DMS153 (cell line): Measurements from ENCODE around the gene TFAP2E.

Experiments used
- DNase-seq: peaks from one replicate; lab custom pipeline; 2025; lab: John Stamatoyannopoulos, UW

TFAP2E gene

DNA sequence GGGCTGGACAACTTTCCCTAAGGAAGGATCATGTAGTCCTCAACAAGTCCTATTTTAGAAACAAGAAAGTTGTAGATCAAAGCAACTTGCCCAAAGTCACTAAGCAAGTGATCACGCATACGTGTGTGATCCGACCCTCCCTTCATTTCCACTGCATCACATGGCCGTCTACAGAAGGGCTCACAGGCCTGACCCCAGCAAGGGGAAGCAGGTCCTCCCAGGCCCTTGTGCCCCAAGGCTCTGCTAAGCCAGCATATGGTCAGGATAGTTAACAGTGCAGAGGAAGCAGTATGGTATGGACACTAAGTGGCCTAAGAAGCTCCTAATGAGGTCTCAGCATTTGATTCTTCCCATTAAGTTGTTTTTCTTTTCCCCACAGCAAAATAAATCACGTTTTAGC, 24.8 kb downstream of the TFAP2E start:
- no peak for DNase-seq

DNA sequence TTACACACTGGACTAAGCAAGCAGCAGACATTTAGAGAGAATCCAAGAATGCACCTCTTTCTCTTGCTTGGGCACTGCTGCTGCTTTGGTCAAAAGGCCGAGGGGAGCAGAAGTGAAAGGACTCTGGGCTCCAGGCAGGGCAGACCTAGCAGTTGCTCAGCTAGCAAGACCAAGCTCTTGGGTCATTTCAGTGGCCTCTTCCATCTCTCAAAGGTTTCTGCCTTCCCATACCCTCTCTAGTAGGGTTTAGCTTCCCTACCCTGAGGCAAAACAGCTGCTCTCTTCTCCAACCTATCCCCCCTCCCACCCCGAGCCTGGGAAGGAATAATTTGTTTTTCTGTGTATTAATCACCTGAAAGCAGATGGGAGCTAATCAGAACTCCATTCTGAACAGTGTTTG, 25.8 kb downstream of the TFAP2E start:
- DNase-seq = no peak

DNA sequence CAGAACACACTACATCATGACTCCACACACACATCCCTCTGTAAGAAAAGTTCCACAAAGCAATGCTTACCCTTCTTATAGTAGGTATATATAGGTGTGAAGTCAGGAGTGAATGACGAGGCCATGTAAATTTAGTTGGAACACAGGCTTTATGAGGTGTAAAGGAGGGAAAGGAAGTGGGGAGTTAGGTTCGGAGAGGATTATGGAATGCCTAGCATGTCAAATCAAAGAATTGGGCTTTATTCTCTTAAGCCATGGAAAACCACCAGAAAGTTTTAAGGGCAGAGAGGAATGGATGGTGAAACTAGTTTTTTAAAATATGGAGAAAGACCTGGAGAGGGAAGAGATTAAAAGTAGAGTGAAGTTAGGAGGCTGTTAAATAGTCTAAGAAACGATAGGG, 26.3 kb downstream of the TFAP2E start:
- no peak for DNase-seq

DNA sequence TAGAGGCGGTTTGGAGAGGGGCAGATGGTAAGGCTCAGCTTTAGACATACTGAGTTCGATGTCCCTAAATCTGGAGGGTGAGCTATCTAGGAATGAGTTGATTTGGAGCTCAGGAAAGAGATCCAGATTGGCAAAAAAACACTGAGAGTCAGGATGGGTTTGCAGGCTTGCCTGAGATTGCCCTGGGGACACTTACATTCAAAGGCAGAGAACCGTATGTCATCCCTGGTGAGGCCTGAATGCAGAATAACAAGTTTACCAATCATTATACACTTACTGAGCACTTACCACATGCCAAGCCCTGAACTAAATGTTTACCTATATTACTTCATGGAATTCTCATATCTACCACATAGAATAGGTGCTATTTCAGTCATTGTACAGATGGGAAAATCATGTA, 27.5 kb downstream of the TFAP2E start:
- no peak for DNase-seq

DNA sequence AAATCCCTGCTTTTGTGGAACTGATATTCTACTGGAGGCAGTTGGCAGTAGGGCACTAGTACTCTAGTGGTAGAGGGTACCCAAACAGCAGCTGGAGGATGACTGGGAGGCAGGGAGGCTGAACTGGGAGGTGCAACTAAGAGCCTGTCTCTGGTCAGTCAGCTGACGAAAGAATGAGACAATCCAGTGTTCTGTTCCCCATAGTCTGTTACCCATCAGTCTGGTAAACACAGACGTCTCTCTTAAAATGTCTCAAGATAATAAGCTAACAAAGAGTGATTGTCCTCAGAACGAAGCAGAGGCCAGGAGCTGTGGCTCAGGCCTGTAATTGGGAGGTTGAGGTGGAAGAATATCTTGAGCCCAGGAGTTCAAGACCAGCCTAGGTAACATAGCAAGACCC, 30.4 kb downstream of the TFAP2E start:
- no peak for DNase-seq

DNA sequence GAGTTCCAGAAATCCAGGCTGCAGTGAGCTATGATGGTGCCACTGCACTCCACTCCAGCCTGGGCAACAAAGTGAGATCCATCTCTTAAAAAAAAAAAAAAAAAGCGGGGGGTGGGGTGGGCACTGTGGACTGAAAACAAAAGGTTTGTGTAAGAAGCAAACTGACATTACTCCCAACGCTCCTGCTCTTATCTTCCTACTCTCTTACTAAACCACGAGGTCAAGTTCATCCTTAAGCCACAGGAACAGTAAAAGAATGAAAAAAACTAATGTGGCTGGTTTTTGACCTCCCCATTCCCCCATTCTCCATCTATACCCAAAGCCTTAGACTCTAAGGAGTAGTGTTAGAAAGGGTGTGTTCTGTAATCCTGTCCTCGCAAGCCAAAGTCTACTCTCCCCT, 30.8 kb downstream of the TFAP2E start:
- no peak for DNase-seq

DNA sequence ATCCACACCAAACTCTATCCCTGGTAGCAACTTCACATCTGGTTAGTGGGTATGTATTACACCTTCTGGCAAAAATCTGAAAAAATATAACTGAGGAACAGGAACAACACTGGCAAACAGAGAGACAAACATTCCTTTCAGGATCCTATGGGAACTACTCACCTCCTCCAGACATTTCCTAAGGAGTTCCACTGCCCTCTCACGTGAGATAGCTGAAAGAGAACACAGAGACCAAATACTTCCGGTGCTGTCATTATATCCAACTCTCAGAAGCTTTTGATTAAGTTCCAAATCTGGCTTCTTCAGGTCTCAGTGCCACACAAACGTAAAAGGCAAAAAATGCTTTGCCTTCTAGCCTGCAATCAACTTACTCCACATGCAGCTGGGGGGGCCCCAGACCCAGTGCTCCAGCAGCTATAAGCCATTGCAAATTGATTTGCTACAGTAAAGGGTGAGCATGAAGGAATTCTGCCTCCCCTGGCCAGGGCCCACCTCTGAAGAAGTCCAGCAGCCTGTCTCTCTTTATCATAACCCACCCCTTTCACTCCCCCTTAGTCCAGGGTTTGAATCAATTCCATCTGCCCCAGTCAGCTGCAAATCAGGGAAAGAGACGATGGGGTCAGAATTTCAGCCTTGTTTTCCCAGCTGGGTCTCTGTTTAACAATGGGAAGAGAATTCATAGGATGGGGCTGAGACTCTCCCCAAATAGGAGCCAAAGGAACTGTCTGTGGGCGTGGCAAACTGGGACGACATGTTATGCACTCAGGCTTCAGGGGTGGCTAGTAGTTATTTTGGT, 32.2 kb downstream of the TFAP2E start:
- DNase-seq = no peak

DNA sequence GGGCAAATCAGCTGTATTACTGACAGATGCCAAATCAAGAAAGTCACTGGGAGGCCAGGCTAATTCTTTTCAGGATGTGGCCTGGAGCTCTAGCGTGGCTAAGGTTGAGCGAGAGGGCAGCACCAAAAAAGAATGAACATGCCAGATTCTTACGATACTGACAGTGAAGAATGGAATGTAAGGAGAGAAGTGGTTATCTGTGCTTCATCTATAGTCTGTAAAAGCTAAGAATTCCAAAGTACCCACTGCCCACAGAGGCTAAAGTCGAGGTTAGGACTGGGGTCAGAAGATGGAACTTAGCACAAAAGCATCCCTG, 32.7 kb downstream of the TFAP2E start:
- no peak for DNase-seq

DNA sequence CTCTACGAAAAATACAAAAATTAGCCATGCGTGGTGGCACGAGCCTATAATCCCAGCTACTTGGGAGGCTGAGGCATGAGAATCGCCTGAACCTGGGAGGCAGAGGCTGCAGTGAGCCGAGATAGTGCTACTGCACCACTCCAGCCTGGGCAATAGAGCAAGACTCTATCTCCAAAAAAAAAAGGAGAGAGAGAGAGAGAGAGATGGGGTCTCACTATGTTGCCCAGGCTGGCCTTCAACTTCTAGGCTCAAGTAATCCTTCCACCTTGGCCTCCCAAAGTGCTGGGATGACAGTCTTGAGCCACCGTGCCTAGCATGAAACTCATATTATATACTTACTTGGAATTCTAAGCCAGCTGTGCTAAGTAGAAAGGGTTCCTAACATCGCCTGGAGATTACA, 38.5 kb downstream of the TFAP2E start:
- no peak for DNase-seq

DNA sequence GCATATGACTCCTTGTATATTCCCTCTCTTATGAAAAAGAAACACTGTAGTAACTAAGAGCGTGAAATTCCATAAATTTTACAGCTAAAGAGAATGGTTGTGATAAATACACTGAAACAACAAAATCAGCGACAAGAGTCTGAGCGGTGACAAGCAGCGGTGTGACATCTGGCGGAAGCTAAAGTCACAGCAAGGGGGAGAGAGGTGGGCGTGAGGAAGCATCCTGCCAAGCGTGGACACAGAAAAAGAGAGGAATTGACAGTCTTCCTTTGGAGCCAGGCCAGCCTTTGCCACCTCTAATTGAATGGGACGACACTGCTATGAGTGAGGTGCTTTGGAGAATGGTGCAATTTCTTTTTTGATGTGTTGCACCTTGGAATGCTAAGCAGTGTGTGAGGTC, 42.3 kb downstream of the TFAP2E start:
- DNase-seq = no peak

DNA sequence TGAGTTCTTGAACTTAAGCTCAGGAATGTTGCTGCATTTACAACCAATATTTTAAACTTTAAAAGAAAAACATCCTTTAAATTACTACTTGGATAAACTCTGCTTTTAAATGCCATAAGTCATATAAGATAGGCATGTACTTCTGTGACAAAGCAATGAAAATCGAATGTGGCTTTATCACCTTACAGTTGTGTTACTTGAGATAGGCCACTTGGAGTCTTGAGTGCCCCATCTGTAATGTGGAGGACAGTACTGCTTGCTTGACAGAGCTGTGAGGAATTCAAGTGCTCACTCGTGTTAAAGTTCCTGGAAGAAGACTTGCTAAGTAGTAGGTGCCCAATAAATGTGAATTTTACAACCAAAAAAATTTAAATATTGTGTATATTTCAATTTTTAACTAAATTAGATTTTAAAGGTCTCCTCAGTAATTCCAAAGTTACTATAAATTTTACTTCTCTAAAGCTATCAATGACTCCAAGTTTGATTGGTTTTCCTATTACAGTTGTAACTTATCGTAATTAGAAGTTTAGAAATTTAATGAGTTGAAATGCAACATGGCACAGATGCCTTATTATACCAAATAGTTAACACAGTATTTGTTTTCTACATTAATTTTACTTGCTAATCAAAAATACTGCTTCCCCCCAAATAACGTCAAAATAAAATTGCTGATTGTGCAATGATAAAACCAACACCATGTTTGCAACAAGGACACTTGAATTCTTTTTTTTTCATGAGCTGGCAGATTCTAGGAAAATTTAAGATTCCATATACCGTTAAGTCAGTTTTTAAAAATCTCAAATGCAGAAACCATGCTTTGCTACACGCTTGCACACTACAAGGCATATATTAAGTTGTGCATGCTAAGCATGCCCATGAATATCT, 46.4 kb downstream of the TFAP2E start:
- DNase-seq = no peak

DNA sequence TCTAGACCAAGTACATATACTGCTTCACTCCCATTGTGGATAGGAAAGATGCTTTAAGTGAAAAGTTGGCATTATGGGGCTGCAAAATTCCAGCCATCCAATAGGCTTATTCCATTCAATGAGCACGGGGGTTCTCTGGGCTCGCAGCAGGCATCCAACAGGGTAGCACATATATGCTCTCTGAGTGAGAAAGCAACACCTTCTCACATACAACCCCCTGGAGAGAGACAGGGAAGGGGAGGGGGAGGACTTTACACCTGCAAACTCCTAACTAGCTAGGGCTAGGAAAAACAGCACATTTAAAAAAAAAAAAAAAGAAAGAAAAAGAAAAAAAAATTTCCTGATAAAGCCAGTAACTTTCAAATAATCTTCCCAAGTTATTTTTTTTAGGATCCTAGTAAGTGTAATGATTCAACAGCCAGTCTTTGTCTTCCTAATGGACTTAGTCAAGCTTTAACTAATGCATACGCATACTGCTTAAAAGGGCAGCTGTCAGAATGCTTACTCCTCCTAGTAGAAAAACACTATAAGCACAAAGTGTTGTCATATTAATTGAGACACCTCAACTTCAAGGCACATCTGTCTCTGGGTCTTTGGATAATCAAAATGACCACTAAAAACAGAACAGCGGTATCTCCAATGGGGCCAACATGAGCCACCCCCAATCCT, 49.5 kb downstream of the TFAP2E start:
- no peak for DNase-seq

DNA sequence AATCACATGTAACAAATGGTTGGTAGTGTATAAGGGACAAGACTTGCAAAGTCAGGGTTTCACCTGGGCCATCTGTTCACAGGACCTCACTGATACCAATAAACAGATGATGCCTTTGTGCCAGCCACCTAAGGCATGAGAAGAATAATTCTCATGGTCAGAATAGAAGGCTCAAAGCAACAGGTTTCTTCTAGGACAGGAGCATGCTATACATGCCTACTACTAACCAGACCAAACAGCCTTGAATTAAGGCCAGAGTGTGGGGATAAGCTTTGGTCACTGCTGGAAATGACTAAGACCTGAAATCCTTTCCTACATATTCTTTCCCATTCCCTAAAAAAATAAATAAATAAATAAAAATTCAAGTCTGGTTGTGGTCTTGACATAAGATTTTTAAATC, 50.7 kb downstream of the TFAP2E start:
- DNase-seq = no peak

DNA sequence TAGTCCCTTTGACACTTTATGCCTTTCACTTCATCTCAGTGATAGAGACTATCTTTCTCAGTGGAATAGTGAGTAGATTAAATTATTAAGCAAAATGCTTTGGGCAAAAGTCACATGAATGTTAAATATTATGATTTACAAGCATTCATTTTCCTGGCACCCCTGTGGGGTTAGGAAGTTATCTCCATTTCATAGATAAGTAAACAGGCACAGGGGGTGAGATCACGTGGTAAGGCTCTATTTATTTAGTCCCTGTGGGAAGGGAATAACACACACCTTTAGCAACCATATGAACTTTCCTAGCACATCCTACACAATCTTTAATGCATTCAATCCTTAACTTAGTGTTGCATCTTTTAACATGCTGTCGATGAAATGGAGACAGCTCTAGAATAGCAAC, 55.9 kb downstream of the TFAP2E start:
- no peak for DNase-seq

DNA sequence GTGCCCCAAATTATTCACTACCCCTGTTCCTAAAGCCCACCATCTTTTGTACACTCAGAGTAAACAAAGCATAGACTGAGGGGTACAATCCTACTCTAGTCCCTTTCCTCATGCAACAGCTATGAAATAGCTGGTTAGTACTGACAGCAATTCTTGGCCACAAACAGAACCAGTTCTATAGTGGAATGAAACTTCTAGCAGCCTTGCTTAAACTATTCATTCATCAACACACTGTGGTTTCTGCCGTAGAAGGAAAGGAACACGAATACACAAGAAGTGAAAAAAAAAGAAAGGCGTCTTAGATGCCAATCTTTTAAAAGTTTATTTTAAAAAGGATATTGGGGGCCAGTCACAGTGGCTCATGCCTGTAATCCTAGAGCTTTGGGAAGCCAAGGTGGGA, 58.3 kb downstream of the TFAP2E start:
- no peak for DNase-seq

DNA sequence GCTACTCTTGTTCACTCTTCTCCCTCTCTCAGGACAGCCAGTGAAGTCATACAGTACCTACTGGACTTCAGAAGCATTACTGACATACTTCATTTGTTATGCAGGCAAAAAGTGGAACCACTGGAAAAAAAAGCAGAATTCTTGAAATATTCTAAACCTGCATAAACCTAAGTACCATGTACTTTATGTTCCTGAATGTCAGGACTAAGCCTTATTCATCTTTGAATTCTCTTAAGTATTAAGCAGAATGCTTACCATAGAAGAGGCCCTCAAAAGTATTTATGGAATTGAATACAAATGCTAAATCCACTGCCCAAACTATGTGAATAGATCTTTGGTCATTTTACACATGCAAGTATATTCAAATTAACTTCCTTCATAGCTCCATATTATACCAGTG, 60.4 kb downstream of the TFAP2E start:
- DNase-seq = no peak

DNA sequence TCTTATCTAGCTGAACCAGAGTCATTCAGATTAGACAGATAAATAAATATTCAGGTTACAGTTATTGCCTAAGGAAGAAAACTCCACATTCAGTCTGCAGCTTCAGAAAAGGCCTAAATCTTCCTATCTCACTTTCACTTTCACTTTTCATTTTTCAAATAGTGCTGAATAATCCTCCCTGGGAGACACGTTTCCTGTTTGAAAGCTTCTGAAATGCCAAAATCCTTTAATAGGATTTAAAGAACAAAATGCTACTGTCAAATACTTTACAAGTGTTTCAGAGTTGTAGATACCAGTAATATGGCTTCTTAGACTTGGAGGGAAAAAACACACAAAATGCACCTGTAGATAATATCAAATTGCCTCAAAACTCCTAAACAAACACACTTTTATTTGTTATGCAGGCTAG, 64.3 kb downstream of the TFAP2E start:
- DNase-seq = peak; percentile 48

DNA sequence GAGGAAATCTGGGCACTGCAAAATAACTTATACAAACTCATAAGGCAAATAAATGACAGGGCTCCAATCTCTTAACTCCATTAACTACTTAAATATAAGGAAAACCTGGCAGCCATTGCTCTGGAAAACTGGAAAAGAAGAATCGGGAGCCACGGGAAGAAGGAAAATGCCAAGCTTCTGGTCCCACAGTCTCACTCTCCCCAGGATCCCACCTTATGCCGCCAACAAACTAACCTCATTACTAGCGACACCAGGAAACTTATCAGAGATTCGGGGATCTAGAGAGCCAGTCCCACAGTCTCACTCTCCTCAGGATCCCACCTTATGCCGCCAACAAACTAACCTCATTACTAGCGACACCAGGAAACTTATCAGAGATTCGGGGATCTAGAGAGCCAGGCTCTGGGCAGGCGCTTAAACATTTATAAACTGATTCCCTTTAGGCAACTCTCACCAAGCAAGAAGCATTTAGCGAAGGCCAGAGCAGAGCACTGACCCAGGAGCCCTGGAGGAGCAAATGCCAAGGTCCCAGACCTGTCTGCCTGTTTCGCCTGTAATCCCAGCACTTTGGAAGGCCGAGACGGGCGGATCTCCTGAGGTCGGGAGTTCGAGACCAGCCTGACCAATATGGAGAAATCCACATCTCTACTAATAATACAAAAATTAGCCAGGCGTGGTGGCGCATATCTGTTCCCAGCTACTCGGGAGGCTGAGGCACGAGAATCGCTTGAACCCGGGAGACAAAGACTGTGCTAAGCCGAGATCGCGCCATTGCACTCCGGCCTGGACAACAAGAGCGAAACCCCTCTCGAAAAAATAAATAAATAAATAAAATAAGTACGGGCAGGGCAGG, 67.5 kb downstream of the TFAP2E start:
- DNase-seq = no peak

DNA sequence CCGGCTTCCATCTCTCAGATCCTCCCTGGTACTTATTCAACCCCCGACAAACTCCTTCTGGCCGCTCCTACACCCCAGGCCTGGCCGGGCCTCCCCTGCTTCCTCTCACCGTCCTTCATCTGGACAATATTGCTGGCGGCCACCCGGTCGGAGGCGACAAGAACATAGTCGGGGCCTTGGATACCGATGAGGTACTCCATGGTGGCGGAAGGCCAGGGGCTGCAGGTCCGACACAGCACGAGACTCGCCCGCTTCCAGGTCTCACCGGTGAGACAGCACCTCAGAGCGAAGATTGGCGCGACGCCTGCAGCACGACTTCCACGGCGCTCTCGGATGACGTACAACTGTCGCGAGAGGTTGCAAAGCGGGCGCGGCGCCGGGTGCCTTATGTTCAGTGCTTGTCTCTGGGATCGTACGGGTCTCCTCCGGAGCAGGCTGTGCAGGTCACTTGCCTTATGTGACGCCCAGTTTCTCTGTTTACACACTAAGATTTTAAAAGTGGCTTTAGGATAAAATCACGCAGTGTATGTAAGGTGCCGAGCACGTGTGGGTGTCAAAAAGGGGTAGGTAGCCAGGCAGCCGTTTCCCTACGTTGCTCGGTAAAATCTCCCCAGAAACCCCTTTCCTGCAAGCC, 68.2 kb downstream of the TFAP2E start, which contains the start of gene PSMB2:
PSMB2 (minus strand) TSS at position 294 of the 634 bp plus-strand sequence; CDS start at position 200, 94 bp downstream.
- DNase-seq = peak; percentile 99

DNA sequence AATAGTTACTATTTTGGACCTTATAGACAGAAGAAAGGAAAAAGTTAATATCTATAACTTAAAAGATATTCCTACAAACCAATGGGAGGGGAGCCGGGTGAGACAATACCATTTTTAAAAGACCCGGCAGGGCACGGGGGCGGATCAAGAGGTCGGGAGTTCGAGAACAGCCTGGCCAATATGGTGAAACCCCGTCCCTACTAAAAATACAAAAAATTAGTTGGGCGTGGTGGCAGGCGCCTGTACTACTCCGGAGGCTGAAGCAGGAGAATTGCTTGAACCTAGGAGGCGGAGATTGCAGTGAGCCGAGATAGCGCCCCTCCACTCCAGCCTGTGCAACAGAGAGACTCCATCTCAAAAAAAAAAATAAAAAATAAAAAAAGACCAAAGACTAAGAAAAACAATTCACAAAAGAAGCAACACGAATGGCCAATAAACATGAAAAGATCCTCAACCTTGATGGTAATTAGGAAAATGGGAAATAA, 69.4 kb downstream of the TFAP2E start:
- no peak for DNase-seq

DNA sequence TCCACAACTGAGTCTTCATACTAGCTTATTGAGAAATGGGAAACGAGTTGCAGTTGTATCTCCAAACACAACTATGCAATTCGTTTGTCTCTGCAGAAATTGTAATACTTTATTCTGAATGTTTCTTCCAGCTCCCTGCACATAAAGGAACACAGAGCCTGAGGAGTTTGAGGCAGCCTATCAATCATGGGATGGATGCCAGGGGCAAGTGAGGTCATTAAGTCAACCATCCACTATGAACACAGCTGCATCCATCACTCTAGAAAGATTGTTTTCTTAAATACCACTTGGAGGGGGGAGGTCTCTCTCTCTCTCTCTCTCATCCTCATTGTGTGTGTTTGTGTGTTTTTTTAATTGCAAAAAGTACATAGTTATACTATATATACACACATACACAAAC, 71.1 kb downstream of the TFAP2E start:
- no peak for DNase-seq
